ENCODE measurements around the gene BCL2L15.

DNA sequence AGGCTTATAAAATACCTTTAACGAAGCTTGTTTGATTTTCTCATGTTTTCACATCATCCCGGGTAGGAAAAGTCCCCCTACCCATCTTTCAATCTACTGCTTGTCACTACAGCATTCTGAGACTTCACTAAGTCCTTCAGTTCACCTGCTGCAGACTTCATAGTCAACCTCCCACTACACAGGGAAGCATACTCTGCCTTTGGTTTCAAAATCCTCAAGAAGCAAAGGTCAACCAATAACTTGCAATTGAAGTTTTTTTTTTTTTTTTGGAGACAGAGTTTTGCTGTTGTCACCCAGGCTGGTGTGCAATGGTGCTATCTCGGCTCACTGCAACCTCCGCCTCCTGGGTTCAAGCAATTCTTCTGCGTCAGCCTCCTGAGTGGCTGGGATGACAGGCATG, 11.2 kb downstream of the BCL2L15 start:
- TF ChIP-seq, protein P1, sequence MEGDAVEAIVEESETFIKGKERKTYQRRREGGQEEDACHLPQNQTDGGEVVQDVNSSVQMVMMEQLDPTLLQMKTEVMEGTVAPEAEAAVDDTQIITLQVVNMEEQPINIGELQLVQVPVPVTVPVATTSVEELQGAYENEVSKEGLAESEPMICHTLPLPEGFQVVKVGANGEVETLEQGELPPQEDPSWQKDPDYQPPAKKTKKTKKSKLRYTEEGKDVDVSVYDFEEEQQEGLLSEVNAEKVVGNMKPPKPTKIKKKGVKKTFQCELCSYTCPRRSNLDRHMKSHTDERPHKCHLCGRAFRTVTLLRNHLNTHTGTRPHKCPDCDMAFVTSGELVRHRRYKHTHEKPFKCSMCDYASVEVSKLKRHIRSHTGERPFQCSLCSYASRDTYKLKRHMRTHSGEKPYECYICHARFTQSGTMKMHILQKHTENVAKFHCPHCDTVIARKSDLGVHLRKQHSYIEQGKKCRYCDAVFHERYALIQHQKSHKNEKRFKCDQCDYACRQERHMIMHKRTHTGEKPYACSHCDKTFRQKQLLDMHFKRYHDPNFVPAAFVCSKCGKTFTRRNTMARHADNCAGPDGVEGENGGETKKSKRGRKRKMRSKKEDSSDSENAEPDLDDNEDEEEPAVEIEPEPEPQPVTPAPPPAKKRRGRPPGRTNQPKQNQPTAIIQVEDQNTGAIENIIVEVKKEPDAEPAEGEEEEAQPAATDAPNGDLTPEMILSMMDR (IDR thresholded peaks at IDR 0.05): no peak
- TF ChIP-seq POLR2A (IDR thresholded peaks at IDR 0.05): no peak

Data from lower leg skin (tissue), 3 donors.